ENCODE data around the gene ADCY10. TPM values are rescaled to one million over a fixed set of nuclear protein-coding genes. Genes with fewer than 3 reads are reported as not detected.

ADCY10 gene
- total RNA-seq, 1 experiment from 2014 or later = 0.10 TPM

DNA sequence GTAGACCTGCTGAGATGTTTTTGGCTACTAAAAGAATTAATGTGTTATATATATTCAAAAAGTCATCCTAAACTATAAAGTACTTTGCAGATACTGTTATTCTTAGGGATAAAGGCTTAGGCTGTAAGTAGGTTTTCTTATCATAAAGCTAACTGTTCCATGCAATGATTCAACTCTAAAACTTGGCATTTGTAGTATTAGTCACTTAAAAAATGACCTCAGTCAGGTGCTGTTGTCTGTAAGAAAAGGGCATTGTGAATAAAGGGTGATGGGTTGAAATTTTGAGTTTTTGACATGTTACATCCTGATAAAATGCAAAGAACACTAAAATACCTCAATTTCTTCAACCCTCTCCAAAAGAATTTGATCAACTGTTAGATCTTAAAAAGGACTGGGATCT lies 32.9 kb downstream of the ADCY10 start:
- no TSS peak for BruUV-seq (replicated peaks)

DNA sequence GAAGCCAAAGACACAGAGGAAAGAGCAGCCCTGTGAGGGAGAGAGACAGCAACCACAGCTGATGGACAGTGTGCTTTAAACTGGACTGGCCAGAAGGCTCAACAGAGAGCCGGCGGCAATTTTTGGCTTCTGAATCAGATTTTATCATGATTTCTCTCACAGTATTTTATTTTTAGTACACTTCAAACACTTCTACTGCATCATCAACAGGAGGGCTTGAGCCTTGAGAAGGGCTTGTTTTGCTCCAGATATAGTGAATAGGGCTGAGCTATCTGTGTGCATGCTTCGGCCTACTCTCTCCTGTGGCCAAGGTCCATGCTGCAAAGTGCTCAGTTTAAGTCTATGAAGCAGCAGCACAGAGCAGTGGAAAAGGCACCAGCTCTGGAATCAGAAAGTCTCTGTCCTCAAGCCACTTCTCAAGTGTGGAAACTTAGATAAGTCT lies 33.3 kb downstream of the ADCY10 start:
- POLR2A ChIA-PET = no interaction called here
- no peaks in the 10 kb centered on the region for H3K36me3 ChIP-seq (ENCODE audit: control insufficient read depth, insufficient read depth, low read length)
- intact Hi-C loops (cut with micrococcal nuclease; ENCODE audit: unreplicated experiment) = no loop called here
- no peaks in the 10 kb centered on the region for H3K27me3 ChIP-seq (ENCODE audit: control insufficient read depth, insufficient read depth, low read length)
- no TSS peak for BruUV-seq (replicated peaks)
- no peak overlapping the region for H3K27ac ChIP-seq (ENCODE audit: low read length)
- DNase-seq (ENCODE audit: low read depth, low spot score) (no peak), ATAC-seq (no peak)
- H3K4me1 ChIP-seq (ENCODE audit: control insufficient read depth, insufficient read depth, low read length) = no peaks in the 10 kb centered on the region
- CTCF ChIA-PET = no interaction called here
- TF ChIP-seq SIN3A (IDR thresholded peaks at IDR 0.05; ENCODE audit: borderline replicate concordance, insufficient read depth, low read depth, low read length) (no peak), TCF7L2 (IDR thresholded peaks at IDR 0.05; ENCODE audit: low read depth, low read length) (no peak), POLR2AphosphoS5 (IDR thresholded peaks at IDR 0.05; ENCODE audit: low read depth, low read length) (no peak)
- TF ChIP-seq, protein P1, sequence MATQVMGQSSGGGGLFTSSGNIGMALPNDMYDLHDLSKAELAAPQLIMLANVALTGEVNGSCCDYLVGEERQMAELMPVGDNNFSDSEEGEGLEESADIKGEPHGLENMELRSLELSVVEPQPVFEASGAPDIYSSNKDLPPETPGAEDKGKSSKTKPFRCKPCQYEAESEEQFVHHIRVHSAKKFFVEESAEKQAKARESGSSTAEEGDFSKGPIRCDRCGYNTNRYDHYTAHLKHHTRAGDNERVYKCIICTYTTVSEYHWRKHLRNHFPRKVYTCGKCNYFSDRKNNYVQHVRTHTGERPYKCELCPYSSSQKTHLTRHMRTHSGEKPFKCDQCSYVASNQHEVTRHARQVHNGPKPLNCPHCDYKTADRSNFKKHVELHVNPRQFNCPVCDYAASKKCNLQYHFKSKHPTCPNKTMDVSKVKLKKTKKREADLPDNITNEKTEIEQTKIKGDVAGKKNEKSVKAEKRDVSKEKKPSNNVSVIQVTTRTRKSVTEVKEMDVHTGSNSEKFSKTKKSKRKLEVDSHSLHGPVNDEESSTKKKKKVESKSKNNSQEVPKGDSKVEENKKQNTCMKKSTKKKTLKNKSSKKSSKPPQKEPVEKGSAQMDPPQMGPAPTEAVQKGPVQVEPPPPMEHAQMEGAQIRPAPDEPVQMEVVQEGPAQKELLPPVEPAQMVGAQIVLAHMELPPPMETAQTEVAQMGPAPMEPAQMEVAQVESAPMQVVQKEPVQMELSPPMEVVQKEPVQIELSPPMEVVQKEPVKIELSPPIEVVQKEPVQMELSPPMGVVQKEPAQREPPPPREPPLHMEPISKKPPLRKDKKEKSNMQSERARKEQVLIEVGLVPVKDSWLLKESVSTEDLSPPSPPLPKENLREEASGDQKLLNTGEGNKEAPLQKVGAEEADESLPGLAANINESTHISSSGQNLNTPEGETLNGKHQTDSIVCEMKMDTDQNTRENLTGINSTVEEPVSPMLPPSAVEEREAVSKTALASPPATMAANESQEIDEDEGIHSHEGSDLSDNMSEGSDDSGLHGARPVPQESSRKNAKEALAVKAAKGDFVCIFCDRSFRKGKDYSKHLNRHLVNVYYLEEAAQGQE (IDR thresholded peaks at IDR 0.05; ENCODE audit: insufficient read depth in 1 of 2, low read depth in 2 of 2, low read length in 1 of 2) = no peak
- TF ChIP-seq, protein P2, sequence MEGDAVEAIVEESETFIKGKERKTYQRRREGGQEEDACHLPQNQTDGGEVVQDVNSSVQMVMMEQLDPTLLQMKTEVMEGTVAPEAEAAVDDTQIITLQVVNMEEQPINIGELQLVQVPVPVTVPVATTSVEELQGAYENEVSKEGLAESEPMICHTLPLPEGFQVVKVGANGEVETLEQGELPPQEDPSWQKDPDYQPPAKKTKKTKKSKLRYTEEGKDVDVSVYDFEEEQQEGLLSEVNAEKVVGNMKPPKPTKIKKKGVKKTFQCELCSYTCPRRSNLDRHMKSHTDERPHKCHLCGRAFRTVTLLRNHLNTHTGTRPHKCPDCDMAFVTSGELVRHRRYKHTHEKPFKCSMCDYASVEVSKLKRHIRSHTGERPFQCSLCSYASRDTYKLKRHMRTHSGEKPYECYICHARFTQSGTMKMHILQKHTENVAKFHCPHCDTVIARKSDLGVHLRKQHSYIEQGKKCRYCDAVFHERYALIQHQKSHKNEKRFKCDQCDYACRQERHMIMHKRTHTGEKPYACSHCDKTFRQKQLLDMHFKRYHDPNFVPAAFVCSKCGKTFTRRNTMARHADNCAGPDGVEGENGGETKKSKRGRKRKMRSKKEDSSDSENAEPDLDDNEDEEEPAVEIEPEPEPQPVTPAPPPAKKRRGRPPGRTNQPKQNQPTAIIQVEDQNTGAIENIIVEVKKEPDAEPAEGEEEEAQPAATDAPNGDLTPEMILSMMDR (IDR thresholded peaks at IDR 0.05) = no peak
- H3K9me3 ChIP-seq (ENCODE audit: control insufficient read depth, insufficient read depth, low read depth, low read length) = no peaks in the 10 kb centered on the region
- in situ Hi-C loops (cut with HindIII; ENCODE audit: low pct_unique_long_range_greater_than_20kb, low sequenced_read_pairs) = no loop called here
- no peak overlapping the region for H3K4me3 ChIP-seq (ENCODE audit: low read depth in 2 of 2, low read length in 2 of 2)

More for the DNA sequence above, 32.9 kb downstream of the ADCY10 start:
- POLR2A ChIA-PET = no interaction called here
- intact Hi-C loops (cut with micrococcal nuclease; ENCODE audit: unreplicated experiment) (no loop called here), in situ Hi-C loops (cut with HindIII; ENCODE audit: low pct_unique_long_range_greater_than_20kb, low sequenced_read_pairs) (no loop called here)
- DNase-seq (ENCODE audit: low read depth, low spot score) = no peak
- Histone ChIP-seq H3K27ac (ENCODE audit: low read length) (no peak overlapping the region), H3K27me3 (ENCODE audit: control insufficient read depth, insufficient read depth, low read length) (no peaks in the 10 kb centered on the region), H3K4me3 (ENCODE audit: low read depth in 2 of 2, low read length in 2 of 2) (no peak overlapping the region), H3K4me1 (ENCODE audit: control insufficient read depth, insufficient read depth, low read length) (no peaks in the 10 kb centered on the region), H3K36me3 (ENCODE audit: control insufficient read depth, insufficient read depth, low read length) (no peaks in the 10 kb centered on the region), H3K9me3 (ENCODE audit: control insufficient read depth, insufficient read depth, low read depth, low read length) (no peaks in the 10 kb centered on the region)
- CTCF ChIA-PET = interaction anchor here (0.6 kb wide), 1 partner anchor 284 kb away, joined by 5 read pairs; no protein-coding TSS in a partner anchor
- ATAC-seq = no peak
- TF ChIP-seq, protein P2 (IDR thresholded peaks at IDR 0.05) = no peak
- TF ChIP-seq TCF7L2 (IDR thresholded peaks at IDR 0.05; ENCODE audit: low read depth, low read length) (no peak), POLR2AphosphoS5 (IDR thresholded peaks at IDR 0.05; ENCODE audit: low read depth, low read length) (no peak), SIN3A (IDR thresholded peaks at IDR 0.05; ENCODE audit: borderline replicate concordance, insufficient read depth, low read depth, low read length) (no peak)
- TF ChIP-seq, protein P1 (IDR thresholded peaks at IDR 0.05; ENCODE audit: insufficient read depth in 1 of 2, low read depth in 2 of 2, low read length in 1 of 2) = no peak
